Right kidney (tissue), 1 donor: ENCODE measurements around the gene TBC1D2B.

ENCODE experiments used
- DNase-seq: peaks from one replicate; pipeline ENCODE4 v3.0.0-alpha.2; 2016

Gene TBC1D2B

DNA sequence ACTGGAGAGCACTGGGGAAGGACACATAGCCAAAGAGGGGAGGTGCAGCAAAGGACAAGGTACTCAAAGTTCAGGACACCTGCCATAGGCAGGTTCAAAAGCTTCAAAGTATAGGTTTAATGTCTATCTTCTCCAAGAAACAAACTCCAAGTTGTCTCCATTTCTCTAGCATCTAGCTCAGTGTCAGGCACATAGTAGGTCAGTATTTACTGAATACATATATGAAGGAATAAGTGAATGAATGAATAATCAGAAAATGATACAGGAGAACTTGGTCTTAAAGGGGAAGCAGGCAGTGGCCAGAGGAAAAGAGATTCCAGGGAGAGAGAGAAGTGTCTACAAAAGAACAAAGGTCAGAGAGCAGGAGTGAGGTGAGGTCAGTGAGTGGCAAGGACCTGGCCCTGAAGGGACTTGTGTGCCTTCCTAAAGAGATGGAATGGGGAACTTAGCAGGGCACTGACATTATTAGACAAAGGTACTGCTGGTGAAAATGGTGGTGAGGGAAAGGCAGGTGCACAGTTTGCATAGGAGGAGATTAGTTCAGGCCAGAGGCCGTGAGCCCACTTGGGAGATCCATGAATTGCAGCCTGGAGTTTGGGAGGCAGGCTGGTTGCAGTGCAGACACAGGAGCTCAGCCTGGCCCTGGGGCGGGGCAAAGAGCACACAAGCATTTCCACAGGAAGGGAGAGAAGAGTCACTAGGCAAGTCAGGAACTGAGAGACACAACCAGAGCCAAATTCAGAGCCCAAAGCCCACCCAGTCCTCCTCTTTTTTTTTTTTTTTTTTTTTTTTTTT lies 21.4 kb downstream of the TBC1D2B start:
- DNase-seq, result no peak

GRCh38 chr15:78054966-78055365 lies 22.5 kb downstream of the TBC1D2B start:
- DNase-seq, result no peak

DNA sequence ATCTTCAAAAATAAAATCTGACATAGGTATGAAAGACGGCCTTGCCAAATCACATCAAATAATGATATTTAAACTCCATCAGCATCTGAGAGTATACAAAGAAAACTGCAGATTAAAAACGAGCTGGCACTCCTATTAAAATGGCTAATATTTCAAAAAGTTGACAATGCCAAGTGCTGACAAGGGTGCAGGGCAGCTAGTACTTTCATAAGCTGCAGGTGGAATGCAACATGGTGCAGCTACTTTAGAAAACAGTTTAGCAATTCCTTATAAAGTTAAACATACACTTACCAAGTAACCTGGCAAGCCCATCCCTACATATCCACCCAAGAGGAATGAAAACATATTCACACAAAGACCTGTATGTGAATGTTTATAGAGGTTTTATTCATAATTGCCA lies 23.0 kb downstream of the TBC1D2B start:
- DNase-seq, result no peak

DNA sequence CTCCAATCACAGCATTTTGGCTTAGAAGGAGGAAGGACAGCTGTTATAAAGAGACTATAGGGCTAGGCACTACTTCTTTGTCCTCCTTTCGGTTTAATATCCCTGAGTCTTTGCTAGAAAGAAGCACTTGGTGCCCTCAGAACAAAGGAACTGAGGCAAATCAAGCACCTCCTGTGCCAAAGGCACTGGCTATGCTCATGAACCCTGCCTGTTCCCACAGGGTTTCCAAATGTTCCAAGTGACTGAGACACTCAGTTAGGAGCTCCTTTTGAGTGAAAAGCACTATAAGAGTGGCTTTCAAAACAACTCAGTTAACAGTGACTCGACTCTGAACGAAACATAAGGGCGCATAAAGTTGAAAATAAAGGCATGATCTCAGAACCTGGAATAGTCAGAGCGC lies 25.0 kb downstream of the TBC1D2B start:
- no peak for DNase-seq

DNA sequence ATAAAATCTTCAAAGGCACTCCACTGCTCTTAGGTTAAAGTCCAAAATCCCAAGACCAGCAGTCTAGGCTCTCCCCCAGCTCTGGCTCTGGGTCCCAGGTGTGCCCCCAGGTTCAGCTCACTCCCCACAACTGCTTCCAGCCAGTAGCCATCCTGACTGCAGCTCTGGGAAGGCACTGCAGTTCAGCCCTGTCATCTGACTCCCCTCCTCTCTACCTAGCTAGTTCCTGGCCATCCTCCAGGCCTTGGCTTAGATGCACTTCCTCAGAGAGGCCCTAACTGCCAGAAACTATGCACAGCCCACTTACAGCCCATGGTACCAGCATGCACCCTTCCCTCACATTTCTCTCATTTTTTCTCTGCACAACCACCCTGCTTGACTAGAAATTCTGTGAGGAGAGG lies 25.5 kb downstream of the TBC1D2B start:
- no peak for DNase-seq

DNA sequence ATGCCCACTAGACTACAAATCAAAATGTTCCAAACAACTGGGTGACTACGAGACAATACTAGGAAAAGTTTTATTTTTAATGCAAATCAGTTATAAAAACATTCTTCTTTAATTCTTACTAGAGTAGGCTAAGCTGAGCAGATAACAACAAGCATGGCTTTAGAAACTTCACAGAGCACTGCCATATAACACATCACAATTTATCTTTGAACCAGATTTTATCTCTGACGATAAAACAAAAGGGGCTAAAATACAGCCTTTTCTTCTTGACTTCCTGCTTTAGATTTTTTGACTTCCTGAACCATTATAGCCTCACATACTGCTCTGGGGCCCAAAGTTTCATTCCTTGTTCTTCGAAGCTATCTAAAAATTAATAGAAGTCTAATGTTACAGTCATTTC lies 25.9 kb downstream of the TBC1D2B start:
- DNase-seq, result no peak

- DNase-seq, result no peak
Observed at GRCh38 chr15:78050826-78051225, 26.7 kb downstream of the TBC1D2B start.

DNA sequence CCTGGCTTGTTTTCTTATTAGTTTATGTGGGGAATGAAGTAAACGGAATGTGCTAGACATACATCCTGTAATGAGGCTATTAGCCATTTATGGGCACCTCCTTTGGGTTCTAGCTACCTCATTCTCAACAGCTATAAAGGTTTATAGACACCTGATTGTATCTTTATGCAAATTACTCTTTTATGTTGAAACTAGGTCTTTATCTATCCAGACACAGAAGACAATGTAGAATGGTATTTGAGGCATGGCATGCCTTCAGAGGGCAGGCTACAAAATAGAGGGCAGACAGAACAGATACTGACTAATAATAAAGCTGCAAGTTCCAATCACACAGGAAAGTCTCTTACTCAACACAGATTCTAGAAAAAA lies 27.1 kb downstream of the TBC1D2B start:
- DNase-seq, result no peak

- peak; percentile 33 for DNase-seq
Observed at GRCh38 chr15:78049691-78050440, 27.6 kb downstream of the TBC1D2B start.

DNA sequence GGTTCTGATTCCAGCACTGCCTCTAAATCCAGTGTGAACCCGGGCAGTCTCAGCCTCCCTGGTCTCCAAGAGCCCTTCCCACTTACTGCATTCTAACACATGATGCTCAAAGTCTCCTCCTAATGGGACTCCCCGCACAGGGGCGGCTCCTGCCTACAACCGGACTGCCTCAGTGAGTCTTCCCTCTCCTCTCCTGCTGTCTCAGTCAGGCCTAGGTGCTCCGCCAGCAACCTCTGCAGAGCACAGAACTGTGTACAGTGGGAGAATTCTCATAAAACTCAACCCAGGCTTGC lies 28.9 kb downstream of the TBC1D2B start:
- DNase-seq, result no peak

GRCh38 chr15:78047761-78048627 lies 29.5 kb downstream of the TBC1D2B start:
- no peak for DNase-seq

DNA sequence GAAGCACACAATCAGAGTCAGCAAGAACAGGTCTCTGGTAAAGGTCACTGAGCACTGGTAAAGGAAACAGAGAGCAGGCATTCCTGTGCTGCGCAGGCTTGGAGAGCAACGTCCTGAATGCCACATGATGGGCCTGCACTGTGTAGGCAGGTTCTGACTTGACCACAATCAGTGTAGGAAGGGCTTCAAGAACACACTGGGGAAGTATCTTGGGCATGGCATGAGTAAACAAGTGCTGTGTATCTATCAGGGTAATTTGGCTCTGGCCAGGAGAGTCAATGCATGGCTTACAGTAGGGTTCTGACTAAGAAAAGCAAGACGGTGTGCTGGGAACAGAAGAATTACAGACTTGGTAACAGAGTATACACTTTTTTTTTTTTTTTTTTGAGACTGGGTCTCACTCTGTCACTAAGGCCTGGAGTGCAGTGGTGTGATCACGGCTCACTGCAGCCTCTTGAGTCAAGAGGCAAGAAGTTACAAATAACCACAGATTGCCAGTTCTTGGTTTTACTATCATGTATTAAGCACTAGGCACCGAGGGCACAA lies 30.6 kb downstream of the TBC1D2B start:
- DNase-seq, result no peak

- DNase-seq, result no peak
Observed at GRCh38 chr15:78045189-78045588, 32.3 kb downstream of the TBC1D2B start.

- DNase-seq, result no peak
Observed at GRCh38 chr15:78044407-78045155, 32.9 kb downstream of the TBC1D2B start.

- no peak for DNase-seq
Observed at GRCh38 chr15:78041946-78042345, 35.6 kb downstream of the TBC1D2B start.

GRCh38 chr15:78040653-78041244 lies 36.8 kb downstream of the TBC1D2B start:
- no peak for DNase-seq

GRCh38 chr15:78038585-78039247 lies 38.8 kb downstream of the TBC1D2B start:
- DNase-seq, result no peak

DNA sequence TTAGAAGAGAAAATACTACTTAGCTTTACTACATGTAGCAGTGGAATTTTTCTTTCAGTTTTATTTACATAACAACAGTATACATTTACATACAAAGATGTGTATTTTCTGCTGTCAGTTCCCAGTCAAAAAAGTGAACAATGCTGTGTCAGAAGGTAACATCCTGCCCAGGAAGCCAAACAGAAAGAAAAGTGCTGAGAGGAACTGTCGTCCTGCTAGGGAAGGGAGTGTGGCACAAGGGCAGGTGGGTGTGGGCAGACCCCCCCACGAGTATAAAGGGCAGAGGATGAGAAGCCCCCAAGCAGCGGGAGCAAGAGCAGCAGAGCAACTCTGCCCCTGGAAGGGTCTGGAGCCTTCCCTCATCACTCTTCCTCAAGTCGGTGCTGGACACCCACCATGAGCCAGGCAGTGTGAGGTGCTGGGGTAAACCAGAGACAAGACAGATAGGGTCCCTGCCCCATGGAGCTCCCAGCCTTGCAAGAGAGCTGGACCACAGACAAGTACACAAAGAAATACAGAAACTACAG lies 39.7 kb downstream of the TBC1D2B start:
- DNase-seq, result no peak

DNA sequence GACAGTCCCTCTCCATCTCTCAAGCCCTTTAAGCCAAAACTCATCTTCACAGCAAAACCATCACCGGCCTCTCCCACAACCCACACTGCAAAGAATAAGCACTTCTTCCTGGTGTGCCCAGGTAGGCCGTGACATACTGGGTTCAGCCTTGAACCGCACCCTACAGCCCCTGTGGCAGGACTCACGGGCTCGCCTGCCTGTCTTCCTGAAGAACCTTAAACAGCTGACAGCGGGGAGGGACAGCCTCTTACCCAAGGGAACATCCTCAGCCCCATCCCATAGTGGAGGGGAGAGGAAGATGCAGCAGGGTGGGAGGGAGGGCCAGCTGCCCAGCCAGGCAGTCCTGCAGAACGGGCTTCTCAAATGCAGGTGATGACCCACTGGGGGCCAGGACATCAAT lies 40.2 kb downstream of the TBC1D2B start:
- DNase-seq, result no peak

DNA sequence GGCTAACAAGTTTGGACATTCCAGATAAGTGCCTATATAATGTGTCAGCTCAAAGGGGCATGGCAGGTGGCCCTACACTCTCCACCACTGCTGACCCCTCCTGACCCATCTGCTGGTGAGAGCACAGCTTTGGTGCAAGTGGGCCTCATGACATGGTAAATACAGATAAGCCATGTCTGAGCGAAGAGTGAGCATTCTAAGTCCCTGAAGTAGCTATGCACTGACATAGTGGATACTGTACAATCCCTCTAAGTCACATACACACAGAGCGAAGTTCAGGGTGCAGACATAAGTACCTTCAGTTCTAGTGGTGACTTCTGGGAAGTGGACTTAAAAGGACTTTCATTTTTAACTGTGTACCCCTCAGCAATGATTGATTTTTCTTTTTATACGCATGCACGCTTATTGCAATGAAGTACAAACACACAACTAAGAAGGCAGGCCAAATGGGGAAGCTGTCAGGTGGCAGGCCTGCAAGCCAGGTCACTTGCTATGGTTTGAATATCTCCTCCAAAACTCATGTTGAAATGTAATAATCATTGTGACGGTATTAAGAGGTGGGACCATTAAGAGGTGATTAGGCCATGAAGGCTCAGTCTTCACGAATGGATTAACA lies 41.5 kb downstream of the TBC1D2B start:
- no peak for DNase-seq
